HG03460 (cell line): ENCODE results near the gene ZNF681.
"Not testable (repeated sequence)": the region's sequence is repeated elsewhere in the genome, so short reads cannot be mapped to it uniquely, and the experiment has no call there.

Source experiments
- ATAC-seq: cut with Tn5 transposase; IDR thresholded peaks from one replicate; pipeline ENCODE4 v1.9.1; 2021; ENCODE audit not compliant: unreplicated experiment

ZNF681 gene

GRCh38 chr19:23774524-23774971, 15.9 kb upstream of the ZNF681 start:
- no peak for ATAC-seq

DNA sequence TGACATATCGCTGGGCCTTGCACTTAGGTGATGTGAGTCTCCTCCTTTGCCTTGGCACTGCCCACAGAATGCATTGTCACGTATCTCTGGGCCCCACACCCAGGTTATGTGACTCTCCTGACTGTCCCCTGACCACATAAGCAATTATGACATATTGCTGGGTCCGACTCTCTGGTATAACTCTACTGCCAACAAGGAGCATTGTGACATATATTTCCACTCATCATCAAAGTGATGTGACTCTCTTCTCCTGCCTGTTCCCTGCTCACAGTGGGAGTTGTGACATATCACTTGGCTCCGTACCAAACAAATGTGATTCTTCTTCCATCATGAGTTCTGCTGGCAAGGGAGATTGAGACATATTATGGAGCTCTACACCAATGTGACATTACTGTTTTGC, 15.4 kb upstream of the ZNF681 start:
- ATAC-seq: no peak

DNA sequence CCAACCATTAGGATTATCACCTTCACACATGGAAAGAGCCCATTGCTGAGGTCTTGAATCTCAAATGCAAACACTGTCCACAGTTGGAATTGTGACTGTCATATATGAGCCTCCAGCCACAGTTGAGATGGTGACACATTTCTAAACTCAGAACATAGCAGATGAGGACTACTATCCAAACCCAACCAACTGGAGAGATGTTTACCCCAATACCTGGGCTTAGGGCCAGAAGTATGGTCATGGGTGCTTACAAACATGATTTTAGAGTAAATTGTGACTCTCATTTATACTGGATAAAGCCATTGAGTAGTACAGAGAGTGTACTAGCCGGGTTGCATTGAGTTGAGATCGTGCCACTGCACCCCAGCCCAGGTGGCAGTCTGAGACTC, 14.0 kb upstream of the ZNF681 start:
- no peak for ATAC-seq

DNA sequence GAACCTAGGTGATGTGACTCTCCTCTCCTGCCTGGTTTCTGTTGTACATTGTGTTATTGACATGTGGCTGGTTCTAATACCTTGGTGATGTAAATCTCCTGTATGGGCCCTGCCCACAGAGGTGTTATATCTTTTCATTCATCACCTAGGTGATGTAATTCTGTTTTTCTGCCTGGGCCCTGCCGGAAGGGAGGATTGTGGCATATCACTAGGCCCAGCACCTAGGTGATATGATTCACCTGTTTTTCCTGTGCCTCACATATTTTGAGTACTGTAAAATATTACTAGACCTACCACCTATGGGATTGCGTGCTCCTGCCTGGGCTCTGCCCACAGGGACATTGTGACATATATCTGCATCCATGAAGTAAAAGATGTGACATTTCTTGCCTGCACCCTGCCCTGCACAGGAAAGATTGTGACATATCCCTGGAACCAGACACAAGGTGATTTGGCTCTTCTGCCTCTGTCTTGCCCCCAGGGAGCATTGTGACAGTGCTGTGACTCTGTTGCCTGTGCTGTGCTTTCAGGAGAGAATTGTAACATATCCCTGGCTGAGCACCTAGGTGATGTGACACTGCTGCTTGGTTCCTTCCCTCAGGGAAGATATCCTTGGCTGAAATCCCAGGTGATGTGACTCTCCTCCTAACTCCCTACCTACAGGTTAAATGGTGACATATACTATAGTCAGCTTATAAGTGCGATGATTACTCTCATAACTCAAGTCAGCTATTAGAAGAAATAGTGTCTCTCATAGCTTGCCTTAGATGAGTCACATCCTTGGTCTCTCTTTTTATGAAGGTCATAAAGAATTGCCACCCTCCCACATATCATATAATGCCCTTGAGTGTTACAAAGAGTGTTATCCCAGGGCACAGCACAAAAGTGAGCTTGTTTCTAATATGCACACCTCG, 13.3 kb upstream of the ZNF681 start:
- ATAC-seq: no peak

DNA sequence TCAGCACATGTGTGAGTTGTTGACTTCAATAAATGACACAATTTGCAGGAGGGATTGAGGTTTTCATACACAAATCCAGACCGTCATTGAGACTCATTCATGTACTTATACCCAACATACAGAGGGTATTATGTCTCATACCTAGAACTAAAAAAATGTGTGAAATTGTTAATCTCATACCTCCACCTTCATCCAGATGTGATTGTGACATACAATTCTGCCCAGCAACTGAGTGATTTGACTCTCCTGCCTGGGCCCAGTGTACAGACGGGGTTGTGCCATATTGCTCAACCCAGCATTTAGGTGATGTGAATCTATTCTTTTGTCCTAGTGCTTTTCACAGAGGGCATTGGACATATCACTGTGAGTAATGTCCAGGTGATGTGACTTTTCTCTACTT, 12.6 kb upstream of the ZNF681 start:
- no peak for ATAC-seq

DNA sequence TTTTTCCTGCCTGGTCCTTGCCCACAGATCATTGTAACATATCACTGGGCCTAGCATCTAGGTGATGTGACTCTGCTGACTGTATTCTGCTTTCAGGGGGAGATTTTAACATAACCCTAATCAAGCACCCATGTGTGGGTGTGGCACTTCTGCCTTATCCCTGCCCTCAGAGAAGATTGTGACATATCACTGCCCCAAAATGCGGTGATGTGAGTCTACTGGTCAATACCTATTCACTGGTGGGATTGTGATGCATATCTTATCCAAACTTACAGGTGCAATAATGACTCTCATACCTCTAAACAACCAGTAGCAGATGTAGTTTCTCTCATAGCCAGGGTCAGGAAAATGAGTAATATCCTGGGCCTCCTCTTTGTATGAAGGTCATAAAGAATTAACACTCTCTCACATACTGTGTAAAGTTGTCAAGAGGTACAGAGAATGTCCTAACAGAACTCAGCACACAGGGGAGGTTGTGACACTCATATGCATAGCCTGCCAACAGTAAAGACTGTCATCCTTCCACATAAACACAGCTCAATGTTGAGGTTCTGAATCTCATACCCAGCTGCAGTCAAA, 12.1 kb upstream of the ZNF681 start:
- no peak for ATAC-seq

DNA sequence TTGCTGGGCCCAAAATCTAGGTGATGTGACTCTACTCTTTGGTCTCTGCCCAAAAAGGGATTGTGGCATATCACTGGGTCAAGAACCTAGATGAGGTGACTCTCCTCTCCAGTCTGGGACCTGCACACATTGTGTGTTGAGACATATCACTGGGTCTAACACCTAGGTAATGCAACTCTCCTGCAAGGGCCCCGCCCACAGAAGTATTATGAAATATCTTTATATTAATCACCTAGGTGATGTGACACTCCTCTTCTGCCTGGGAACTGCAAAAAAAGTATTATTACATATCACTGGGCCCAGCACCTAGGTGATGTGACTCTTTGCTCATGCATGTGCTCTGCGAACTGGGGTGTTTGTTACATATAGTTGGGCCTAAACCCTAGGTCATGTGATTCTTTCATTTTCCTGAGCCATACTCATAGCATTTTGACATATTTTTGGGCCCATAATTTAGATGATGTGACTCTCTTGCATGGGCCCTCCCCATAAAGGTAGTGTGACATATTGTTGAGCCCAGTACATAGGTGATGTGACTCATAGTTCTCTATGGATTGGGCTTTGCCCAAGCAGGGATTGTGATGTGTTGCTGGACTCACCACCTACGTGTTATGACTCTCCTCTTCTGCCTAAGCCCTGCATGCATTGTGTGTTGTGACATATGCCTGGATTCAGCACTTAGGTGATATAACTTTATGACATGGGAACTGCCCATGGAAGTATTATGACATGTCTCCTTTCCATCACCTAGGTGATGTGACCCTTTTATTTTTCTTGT, 11.2 kb upstream of the ZNF681 start:
- ATAC-seq: no peak

- no peak for ATAC-seq
Observed at GRCh38 chr19:23766951-23767350, 8.3 kb upstream of the ZNF681 start.

GRCh38 chr19:23764781-23765180, 6.1 kb upstream of the ZNF681 start:
- no peak for ATAC-seq

DNA sequence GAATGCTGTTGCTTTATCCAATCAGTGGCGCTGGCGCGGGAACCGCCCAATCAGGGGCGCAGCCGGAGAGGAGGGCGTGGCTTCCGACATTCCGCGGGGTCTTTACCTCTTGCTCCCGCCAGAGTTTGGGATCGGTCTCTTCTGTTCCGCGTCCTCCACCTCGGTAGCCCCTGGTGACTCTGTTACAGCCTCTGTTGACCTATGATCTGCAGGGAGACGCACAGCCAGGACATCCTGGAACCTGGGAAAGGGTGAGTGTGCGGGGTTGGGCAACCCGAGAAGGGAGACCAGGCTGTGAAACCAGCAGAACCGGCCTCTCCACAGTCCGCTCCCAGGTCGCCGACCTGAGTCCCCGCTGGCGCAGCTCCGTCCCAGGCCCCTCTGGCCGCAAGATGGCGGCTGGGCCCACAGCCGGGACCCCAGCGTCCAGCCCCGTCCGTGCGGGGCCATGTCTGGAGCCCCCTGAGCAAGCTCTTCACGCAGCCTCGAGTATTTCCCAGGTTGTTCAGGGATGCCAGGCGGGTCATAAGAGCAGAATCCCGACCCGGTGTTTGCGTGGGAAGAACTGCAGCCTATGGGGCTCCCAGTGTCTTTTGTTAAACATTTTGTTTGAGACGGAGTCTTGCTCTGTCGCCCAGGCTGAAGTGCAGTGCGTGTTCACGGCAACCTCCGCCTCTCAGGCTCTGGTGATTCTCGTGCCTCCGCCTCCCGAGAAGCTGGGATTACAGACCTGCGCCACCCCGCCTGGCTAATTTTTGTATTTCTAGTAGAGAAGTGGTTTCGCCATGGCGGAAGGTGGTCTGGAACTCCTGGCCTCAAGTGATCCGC, 4.4 kb upstream of the ZNF681 start:
- no peak for ATAC-seq

DNA sequence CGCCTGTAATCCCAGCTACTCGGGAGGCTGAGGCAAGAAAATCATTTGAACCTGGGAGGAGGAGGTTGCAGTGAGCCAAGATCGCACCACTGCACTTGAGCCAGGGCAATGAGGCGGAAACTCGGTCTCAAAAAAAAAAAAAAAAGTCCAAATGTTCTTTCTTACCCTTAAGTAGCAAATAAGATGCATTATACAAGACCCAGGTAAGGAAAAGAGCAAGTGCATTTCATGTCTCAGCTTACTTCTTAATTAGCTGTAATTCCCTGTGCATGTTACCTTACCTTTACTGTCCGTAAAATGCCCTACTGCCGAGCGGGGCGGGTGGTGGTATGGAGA, 3.8 kb upstream of the ZNF681 start:
- ATAC-seq: no peak

DNA sequence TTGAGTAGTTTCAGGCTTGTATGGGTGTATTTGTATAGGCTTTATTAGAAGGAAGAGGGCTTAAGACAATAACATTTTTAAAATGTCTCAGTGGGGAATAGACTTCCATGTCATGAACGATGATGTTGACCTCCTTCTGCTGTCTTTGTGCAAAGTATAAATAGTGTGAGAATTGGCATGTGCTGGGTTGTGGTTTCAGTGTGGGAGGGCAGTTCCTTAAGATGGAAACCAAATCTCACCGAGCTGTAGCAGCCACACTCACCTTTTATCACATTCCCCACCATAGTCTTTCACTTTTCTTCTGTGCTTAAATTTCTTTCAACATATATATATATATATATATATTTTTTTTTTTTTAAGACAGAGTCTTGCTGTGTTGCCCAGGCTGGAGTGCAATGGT, 1.6 kb upstream of the ZNF681 start:
- not testable (repeated sequence) for ATAC-seq

- ATAC-seq: not testable (repeated sequence)
Observed at GRCh38 chr19:23743633-23744232, 15.0 kb downstream of the ZNF681 start.

DNA sequence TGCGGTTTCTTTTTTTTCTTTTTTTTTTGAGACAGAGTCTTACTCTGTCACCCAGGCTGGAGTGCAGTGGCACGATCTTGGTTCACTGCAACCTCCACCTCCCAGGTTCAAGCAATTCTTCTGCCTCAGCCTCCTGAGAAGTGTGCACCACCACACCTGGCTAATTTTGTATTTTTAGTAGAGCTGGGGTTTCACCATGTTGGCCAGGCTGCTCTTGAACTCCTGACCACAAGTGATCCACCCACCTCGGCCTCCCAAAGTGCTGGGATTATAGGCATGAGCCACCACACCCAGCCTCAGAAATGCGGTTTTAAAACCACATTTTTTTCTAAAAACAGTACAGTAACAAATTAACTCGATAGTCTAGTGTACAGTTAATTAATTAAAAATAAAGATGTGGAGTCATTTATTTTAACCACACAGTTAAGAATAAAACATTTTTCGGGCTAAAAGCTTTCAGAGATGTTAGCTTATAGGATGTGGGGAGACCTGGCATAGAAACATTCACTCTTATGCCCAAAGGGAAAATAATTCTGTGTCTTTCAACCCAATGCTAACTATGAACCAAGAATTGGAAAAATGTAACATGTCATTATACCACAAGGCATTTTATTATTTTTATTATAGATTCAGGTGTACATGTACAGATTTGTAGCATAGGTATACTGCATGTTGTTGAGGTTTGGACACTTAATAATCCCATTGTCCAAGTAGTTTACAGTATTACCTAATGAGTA, 27.8 kb downstream of the ZNF681 start:
- not testable (repeated sequence) for ATAC-seq

DNA sequence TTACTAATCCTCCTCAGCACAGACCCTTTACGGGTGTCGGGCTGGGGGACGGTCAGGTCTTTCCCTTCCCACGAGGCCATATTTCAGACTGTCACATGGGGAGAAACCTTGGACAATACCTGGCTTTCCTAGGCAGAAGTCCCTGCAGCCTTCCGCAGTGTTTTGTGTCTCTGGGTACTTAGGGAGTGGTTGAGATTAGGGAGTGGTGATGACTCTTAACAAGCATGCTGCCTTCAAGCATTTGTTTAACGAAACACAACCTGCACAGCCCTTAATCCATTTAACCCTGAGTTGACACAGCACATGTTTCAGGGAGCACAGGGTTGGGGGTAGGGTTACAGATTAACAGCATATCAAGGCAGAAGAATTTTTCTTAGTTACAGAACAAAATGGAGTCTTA, 34.5 kb downstream of the ZNF681 start:
- not testable (repeated sequence) for ATAC-seq

DNA sequence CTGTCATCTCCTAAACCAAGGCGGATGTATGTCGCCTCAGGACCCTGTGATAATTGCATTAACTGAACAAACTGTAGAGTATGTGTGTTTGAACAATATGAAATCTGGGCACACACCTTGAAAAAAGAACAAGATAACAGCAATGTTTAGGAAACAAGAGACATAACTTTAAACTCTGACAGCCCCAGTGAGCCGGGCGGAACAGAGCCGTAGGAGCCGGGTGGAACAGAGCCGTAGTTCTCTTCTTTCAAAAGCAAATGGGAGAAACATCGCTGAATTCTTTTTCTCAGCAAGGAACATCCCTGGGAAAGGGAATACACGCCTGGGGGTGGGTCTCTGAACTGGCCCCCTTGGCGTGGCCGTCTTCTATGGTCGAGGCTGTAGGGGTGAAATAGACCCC, 39.9 kb downstream of the ZNF681 start:
- ATAC-seq: no peak

GRCh38 chr19:23716792-23717191, 41.9 kb downstream of the ZNF681 start:
- ATAC-seq: no peak

DNA sequence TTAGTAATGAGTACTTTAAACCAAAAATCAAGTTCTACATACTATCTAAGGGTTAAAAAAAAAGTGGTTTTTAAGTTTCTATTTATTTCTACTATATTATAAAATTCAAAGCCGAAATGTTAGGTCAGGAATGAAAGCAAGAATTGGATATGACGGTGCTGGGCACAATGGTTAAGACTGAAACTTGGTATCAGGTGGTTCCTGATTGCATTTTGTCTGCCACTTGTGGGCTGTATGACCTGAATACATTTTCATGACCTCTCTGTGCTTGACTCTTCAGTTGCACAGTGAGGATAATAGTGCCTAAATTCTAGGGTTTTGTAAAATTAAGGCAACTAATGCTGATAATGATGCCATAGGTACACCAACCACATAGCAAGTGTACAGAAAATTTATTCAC, 49.3 kb downstream of the ZNF681 start:
- ATAC-seq: no peak

- ATAC-seq: no peak
Observed at GRCh38 chr19:23706657-23707056, 52.0 kb downstream of the ZNF681 start.

- no peak for ATAC-seq
Observed at GRCh38 chr19:23699521-23699860, 59.2 kb downstream of the ZNF681 start.
